VCaP (cell line): ENCODE measurements around the gene MGLL.

Experiments
- H3K27ac ChIP-seq: fragments of 450-650 bp; 2 replicates; pipeline ENCODE4 v1.5.1; 2017
- CTCF ChIP-seq: fragments of 450-650 bp; conservative IDR thresholded peaks from 2 replicates; pipeline ENCODE4 v1.5.1; 2017; ENCODE audit warnings: mild to moderate bottlenecking, moderate library complexity

The MGLL gene

GRCh38 chr3:127716384-127716783 lies 105.9 kb downstream of the MGLL start:
- no peak overlapping the region; the same call in 1 of the 2 replicates for H3K27ac ChIP-seq
- TF ChIP-seq CTCF, result no peak

GRCh38 chr3:127715532-127715931 lies 106.8 kb downstream of the MGLL start:
- TF ChIP-seq CTCF, result no peak
- H3K27ac ChIP-seq, result peak overlapping the region; percentile 51; the same call in 1 of the 2 replicates

- H3K27ac ChIP-seq, result peak overlapping the region; percentile 51; the same call in 1 of the 2 replicates
- no peak for TF ChIP-seq CTCF
Measured at GRCh38 chr3:127714866-127715265, 107.4 kb downstream of the MGLL start.

- H3K27ac ChIP-seq, result peak overlapping the region; percentile 51
- TF ChIP-seq CTCF, result no peak
Measured at GRCh38 chr3:127714125-127714571, 108.2 kb downstream of the MGLL start.

- no peak for TF ChIP-seq CTCF
- peak overlapping the region; percentile 51 for H3K27ac ChIP-seq
Measured at GRCh38 chr3:127712881-127713771, 109.2 kb downstream of the MGLL start.

- no peak for TF ChIP-seq CTCF
- H3K27ac ChIP-seq, result no peak overlapping the region
Measured at GRCh38 chr3:127712461-127712860, 109.9 kb downstream of the MGLL start.

- no peak for TF ChIP-seq CTCF
- H3K27ac ChIP-seq, result no peak overlapping the region
Measured at GRCh38 chr3:127711896-127712295, 110.4 kb downstream of the MGLL start.
